ENCODE data around the gene APIP.

Gene APIP

DNA sequence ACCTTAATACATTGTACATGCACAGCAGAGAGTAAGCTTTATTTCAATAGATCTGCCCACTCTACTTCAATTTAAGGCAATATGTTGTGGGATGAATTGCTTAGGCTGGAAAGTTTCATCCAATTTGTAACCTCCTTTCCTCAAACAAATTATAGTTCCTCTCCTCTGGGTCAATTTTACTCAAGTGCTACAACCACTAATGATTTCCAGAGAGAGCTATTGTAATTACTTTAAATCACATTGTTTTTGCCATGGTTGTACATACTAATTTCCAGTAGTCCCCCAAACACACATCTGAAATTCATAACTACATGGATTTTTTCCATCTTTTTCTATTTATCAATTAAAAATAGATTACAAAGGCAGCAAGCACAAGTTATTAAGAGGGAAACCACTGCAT, 72.9 kb downstream of the APIP start:
- DNase-seq = no peak

DNA sequence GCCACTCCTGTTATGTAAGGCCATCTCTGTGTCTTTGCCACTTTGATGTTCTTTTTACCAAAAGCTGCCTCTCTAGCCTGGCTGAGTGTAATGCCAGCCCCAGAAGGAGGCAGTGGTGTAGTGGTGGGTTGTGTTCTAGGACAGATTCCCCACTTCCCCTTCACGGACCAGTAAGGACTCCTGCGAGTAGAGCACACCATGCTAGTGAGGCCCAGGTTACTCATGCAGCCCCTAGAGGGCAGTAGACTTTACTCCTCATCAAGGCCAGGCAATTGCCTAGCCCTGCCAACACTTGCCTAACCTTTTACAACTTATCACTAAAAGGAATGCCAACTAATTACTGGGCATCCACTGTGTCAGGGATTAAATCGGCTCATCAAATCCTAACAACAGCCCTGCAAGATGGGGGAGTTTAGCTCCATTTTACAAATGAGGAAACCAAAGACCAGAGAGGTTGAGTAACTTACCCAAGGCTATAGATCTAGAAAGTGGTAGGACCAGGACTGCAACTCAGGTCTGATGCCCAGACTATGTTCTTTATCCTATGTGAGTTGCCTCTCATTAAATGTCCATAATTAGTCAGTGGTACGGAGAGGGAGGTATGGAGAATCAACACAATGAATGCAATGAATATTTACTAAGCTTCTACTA, 75.3 kb downstream of the APIP start:
- DNase-seq = no peak

DNA sequence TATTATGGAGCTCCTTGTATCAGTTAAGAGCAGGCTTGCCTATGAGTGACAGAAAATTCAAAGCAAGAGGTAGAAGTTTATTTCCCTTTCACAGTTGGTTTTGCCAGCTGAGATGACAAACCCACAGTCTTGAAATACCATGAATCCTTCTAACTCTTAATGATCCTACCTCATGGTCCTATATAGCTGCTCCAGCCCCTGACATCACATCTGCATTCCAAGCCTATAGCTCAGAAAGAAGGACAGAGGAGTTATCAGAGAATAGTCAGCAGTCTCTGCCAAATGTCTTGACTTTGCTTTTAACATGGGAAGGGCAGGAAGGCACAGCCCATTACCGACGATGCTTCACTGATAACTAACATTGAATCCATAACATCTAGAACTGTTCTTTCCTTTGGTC, 76.2 kb downstream of the APIP start:
- DNase-seq = no peak

DNA sequence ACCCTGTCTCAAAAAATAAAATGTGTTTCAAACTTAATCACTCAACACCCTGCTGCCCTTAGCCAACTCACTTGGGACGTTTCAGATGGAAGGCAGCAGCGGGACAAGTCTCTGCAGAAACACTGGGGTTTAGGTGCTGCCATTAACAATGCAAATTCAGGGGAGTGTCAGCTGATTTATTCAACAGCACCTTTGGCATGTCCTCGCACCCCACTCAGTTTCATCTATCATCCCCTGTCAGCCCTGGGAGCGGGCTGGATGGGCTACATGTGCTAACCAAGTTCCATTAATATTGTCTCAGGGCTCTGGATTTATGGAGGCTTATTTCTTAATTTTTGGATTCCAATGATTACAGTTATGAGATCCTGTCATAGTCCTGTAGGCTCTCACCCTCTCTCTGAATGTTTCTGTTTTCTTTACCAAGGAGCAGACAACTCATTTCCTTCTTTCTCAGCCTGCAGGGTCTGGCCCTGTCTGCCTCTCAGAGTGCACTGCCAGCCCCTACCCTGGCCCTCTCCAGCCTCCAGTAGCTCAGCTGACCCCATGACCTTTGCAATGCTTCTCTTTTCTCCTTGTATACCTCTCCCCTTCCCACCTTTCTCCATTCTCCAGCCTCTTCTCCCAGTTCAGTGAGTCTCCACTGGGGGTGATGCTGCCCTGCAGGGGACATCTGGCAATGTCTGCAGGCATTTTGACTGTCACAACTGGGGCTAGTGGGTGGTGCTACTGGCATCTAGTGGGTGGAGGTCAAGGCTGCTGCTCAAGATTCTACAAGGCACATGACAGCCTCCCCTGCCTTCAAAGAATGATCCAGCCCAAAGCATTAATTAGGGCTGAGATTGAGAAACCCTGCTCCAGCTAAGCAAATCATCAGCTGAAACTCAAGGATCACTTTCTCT, 79.0 kb downstream of the APIP start:
- DNase-seq = no peak

DNA sequence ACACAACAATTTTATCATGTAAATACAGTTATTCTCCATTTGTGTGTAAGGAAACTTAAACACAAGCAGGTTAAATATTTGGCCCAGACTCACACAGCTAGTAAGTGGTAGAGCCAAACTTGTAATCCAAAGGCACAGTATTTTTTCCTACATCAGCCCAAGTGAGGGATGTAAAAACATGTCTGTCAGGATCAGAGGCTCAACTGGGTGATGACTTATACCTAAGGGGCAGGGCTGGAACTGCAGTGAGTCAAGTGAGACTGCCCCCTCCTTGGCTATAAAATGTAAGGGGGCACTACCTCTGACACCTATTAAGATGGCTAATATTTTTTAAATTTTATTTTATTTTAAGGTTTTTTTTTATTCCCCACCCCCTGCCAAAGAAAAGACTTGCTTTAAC, 82.6 kb downstream of the APIP start:
- no peak for DNase-seq

Measured in amygdala (tissue), 56 donors.